Thoracic aorta (tissue), 2 donors: Measurements from ENCODE around the gene MFAP4. TPM values are rescaled to one million over a fixed set of nuclear protein-coding genes. Genes with fewer than 3 reads are reported as not detected.

ENCODE experiments used
- ATAC-seq: fragments of 150-250 bp; one replicate; pipeline ENCODE4 v1.8.0; 2017; ENCODE audit warnings: low read depth; ENCODE audit not compliant: insufficient number of reproducible peaks, low FRiP score
- DNase-seq: peaks from one replicate; pipeline ENCODE4 v3.0.0-alpha.2; 2020; ENCODE audit warnings: low spot score
- H3K27ac ChIP-seq, 2 donors: fragments of 200-600 bp; sonication (generic); 1 replicate in 1 of 2; 2 replicates in 1 of 2; pipeline ENCODE4 v1.5.1; 2016; ENCODE audit warnings: mild to moderate bottlenecking in 2 of 2, moderate library complexity in 2 of 2
- H3K27me3 ChIP-seq: fragments of 200-600 bp; sonication (generic); replicated peaks from 2 replicates; pipeline ENCODE4 v1.6.0; 2016; ENCODE audit warnings: mild to moderate bottlenecking; ENCODE audit not compliant: insufficient read depth
- H3K36me3 ChIP-seq: fragments of 200-600 bp; sonication (generic); one replicate; pipeline ENCODE4 v1.5.1; 2016
- H3K4me1 ChIP-seq, 2 donors: fragments of 200-600 bp; sonication (generic); 1 replicate in 1 of 2; 2 replicates in 1 of 2; pipeline versions ENCODE4 v1.5.1 to v1.6.0; 2016; ENCODE audit warnings: low read depth in 2 of 2, mild to moderate bottlenecking in 1 of 2; ENCODE audit not compliant: control insufficient read depth in 1 of 2
- H3K4me3 ChIP-seq: fragments of 200-600 bp; sonication (generic); 2 replicates; pipeline ENCODE4 v1.5.1; 2016; ENCODE audit warnings: mild to moderate bottlenecking
- H3K9me3 ChIP-seq: fragments of 200-600 bp; sonication (generic); 2 replicates; pipeline ENCODE4 v1.5.1; 2016
- total RNA-seq, 2 donors: library from RNA; depleted of rRNA; stranded (reverse); fragments of >200 nt; gene quantifications; one replicate each; pipeline versions ENCODE4 v1.1.0 to v1.2.3, GENCODE V29; 2016
- TF ChIP-seq, protein P1 (sequence below): fragments of 200-600 bp; sonication (generic); IDR thresholded peaks from one replicate; pipeline ENCODE4 v1.5.1; 2019; ENCODE audit warnings: antibody characterized with exemption

The MFAP4 gene
- total RNA-seq, 2 donors from 2014 or later: 425 to 501 TPM

DNA sequence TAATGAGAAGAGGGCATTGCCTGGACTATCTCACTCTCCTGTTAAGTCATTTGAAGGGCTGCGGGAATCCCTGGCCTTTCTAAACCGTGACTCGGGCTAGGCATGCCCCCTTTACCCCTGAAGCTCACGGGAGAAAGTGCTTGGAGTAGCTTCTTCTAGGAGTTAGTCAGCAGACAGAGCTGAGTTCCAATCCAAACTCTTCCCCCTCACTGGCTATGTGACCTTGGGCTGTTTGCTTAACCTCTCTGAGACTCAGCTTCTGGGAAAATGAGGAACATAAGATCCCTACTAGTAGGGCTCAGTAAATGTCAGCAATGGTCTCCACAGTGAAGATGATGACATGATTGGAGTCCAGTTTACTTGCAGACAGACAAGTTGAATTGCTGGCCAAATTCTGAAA, 18.8 kb downstream of the MFAP4 start:
- no peak for DNase-seq
- no peak overlapping the region for H3K4me3 ChIP-seq
- no peaks in the 10 kb centered on the region for H3K4me1 ChIP-seq
- no peaks in the 10 kb centered on the region for H3K27me3 ChIP-seq
- H3K9me3 ChIP-seq: no peaks in the 10 kb centered on the region
- no peak for ATAC-seq
- H3K36me3 ChIP-seq: no peaks in the 10 kb centered on the region
- H3K27ac ChIP-seq: no peak overlapping the region
- TF ChIP-seq, protein P1, sequence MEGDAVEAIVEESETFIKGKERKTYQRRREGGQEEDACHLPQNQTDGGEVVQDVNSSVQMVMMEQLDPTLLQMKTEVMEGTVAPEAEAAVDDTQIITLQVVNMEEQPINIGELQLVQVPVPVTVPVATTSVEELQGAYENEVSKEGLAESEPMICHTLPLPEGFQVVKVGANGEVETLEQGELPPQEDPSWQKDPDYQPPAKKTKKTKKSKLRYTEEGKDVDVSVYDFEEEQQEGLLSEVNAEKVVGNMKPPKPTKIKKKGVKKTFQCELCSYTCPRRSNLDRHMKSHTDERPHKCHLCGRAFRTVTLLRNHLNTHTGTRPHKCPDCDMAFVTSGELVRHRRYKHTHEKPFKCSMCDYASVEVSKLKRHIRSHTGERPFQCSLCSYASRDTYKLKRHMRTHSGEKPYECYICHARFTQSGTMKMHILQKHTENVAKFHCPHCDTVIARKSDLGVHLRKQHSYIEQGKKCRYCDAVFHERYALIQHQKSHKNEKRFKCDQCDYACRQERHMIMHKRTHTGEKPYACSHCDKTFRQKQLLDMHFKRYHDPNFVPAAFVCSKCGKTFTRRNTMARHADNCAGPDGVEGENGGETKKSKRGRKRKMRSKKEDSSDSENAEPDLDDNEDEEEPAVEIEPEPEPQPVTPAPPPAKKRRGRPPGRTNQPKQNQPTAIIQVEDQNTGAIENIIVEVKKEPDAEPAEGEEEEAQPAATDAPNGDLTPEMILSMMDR: no peak

DNA sequence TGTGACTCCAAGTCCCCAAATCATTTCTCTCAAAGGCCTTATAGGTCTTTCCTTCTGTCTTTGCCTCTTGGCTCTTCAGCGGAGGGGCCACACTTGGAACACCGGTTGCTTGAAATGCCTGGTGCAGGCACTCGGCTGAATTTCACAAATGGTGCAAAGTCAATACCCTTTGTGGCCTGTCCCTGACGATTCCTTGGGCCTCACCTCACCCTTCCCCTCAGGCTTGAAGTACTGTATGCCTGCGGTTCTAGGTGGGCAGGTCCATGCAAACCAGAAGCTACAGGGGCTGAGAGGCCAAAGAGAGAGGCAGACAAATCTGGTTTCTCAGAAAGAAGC, 20.4 kb downstream of the MFAP4 start:
- no peak for DNase-seq
- no peak overlapping the region for H3K27ac ChIP-seq
- H3K4me3 ChIP-seq: no peak overlapping the region
- TF ChIP-seq, protein P1: no peak
- H3K4me1 ChIP-seq: peaks cover 0 to 8% of the 10 kb centered on the region in 2 donors
- ATAC-seq: no peak
- no peaks in the 10 kb centered on the region for H3K27me3 ChIP-seq
- no peaks in the 10 kb centered on the region for H3K36me3 ChIP-seq
- H3K9me3 ChIP-seq: no peaks in the 10 kb centered on the region

DNA sequence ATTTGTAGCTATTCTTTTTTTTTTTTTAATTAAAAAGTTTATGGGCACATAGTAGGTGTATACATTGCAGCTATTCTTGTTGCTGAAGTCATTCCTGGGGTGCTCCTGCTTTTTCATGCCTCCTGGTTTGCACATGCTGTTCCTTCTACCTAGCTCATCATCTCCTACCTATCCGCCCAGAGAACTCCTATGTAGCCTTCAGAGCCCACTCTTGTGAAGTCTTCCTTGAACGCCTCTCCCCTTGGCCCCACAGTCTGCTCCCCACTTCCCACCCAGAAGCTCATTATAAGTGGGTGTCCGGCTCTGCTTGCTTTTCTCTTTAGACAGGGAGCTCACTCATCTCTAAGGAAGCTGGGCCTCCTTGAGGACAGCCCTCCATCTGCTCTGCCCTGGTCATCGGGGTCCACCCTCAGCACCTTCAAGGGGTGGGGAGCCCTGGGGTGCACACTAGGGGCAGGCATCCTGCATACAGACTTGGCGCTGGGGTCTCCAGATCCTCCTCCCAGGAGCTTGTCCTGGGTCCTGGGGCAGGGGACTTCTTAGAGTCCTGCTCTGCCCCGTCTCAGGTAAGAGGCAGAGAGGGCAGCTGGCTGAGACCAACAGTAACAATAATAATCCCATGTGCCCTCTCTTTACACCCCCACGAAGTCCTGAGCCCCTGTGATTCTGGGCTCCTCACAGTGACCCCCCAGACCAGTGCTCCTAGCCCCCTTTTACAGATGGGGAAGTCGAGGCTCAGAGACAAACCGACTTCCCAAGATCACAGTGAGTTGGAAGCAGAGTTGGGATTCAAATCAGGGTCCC, 21.0 kb downstream of the MFAP4 start:
- H3K27me3 ChIP-seq: no peaks in the 10 kb centered on the region
- DNase-seq: no peak
- no peak for ATAC-seq

DNA sequence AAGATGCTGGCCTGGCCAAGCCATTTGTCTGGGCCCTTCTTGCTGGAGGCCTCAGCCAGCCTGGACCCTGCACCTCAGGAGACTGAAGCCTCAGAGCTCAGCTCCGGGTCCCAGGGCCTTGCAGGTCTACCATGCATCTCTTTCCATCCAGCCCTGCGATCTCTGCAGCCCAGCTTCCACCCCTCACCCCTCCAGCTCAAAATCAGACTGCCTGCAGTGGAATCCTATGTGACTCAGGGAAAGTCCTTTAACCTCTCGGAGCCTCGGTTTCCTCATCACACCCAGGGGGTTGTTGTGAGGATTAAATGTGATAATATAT, 21.5 kb downstream of the MFAP4 start:
- peaks cover 0 to 8% of the 10 kb centered on the region in 2 donors for H3K4me1 ChIP-seq
- H3K36me3 ChIP-seq: no peaks in the 10 kb centered on the region
- no peaks in the 10 kb centered on the region for H3K9me3 ChIP-seq
- H3K4me3 ChIP-seq: no peak overlapping the region
- ATAC-seq: no peak
- no peak for DNase-seq
- H3K27ac ChIP-seq: no peak overlapping the region
- H3K27me3 ChIP-seq: no peaks in the 10 kb centered on the region
- TF ChIP-seq, protein P1: no peak

More for the DNA sequence above, 21.0 kb downstream of the MFAP4 start:
- TF ChIP-seq, protein P1: no peak
- H3K27ac ChIP-seq: no peak overlapping the region
- H3K9me3 ChIP-seq: no peaks in the 10 kb centered on the region
- H3K4me3 ChIP-seq: no peak overlapping the region
- no peaks in the 10 kb centered on the region for H3K36me3 ChIP-seq
- H3K4me1 ChIP-seq: peaks cover 0 to 8% of the 10 kb centered on the region in 2 donors

DNA sequence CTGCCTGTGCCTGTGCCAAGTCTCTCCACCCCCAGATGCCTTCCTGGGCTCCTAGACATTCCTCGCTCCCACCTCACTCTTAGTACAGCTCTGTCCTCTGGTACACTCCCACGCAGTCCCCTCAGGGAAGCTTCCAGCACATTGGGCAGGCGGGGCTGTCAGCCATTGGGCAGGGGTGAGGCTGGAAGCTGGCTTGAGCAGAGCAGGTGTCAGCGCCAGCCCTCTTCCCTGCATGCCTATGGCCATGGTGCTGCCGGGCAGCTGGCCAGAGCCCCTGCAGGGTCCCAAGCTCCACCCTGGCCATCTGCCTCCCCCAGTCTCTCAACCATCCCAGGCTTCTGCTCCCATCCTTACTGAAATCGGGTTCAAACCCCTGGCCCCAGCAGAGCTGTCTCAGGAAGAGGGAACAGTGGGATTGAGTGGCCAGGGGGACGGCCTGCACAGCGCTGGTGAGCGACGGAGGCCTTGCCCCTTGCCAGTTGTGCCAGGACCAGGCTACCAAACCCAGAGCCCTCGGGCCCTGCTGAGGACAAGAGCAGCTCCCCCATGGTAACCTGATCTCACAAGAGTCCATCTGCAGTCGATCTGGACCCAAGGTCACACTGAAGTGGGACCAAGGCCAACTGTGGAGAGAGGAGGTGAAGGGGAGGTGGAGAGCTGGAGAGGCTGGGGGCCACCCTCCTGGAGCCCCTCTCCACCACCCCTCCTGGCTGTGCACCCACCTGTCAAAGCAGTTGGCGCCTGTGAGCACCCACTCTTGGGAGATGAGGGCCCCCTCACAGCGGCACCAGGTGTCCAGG, 22.1 kb downstream of the MFAP4 start:
- TF ChIP-seq, protein P1: no peak
- DNase-seq (no peak), ATAC-seq (no peak)
- no peaks in the 10 kb centered on the region for H3K36me3 ChIP-seq
- H3K4me1 ChIP-seq: peaks cover 0 to 8% of the 10 kb centered on the region in 2 donors
- H3K27me3 ChIP-seq: no peaks in the 10 kb centered on the region
- H3K9me3 ChIP-seq: no peaks in the 10 kb centered on the region
- H3K27ac ChIP-seq: no peak overlapping the region
- H3K4me3 ChIP-seq: no peak overlapping the region
